HS-27A (cell line): ENCODE measurements around the gene MTHFD1.

Experiments
- DNase-seq: peaks from one replicate; pipeline ENCODE4 v3.0.0-alpha.2; 2012; ENCODE audit warnings: low read depth, missing footprints

The MTHFD1 gene

DNA sequence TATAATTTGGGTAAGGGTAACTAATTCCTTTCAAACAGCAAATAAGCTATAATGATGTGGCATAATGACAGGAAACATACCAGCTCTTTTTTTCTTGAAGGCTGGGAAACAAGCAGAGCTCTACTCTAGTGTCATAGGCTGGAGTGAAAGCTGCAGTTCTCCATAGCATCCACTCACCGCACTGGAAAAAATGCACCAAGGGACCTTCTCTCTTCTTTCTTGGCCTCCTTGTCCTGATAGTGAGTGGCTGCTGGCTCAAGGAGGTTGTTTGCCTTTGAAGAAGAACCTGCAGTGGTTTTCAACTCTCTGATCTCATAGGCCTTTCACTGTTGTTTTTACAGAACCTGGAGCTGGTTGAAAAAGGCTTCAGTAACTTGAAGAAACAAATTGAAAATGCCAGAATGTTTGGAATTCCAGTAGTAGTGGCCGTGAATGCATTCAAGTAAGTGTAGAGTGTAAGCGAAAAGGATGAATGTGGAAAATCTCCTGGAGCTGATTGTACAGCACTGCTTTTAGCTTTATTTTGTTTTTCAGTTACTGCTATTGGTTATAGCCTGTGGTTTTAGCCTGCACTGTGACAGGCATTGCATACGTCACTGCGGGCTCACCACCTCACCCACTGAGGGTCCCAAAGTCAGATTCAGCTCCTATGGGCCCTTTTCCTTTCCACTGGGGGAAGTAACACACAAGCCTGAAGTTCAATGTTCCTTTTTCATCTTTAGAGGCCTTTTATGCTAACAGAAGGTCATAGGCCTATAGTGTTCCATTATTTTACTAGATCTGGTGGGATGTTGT is 59.9 kb downstream of the MTHFD1 start:
- no peak for DNase-seq

DNA sequence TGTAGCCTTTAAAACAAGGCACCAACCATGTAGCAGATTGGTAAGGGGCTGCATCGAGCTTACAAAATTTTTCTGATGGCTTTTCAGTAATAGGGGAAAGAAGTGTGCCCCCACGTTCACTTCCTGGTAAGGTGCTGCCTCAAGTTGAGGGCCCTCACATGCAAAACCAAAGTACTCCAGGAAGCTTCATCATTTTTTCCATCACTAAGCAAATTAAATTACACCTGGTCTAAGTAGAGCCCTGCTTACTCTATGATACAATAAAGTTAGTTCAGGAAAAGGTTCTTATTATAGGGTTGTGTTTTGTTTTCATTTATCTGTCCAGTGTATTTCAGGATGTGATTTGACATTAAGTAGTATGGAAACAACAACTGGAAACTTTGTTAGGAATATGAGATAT is 62.1 kb downstream of the MTHFD1 start:
- no peak for DNase-seq

DNA sequence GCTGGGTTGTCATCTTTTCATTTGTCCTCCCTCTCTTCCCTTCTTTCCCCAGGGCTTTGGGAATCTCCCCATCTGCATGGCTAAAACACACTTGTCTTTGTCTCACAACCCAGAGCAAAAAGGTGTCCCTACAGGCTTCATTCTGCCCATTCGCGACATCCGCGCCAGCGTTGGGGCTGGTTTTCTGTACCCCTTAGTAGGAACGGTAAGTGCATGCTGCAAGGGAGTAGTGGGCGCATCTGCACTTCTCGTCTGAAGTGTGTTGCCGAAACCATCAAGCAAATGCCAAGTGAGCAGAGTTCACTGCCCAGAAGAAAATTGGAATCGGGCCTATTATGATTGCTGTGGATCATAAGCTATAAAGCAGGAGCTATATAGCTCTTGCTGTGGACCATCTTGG is 66.5 kb downstream of the MTHFD1 start:
- no peak for DNase-seq

DNA sequence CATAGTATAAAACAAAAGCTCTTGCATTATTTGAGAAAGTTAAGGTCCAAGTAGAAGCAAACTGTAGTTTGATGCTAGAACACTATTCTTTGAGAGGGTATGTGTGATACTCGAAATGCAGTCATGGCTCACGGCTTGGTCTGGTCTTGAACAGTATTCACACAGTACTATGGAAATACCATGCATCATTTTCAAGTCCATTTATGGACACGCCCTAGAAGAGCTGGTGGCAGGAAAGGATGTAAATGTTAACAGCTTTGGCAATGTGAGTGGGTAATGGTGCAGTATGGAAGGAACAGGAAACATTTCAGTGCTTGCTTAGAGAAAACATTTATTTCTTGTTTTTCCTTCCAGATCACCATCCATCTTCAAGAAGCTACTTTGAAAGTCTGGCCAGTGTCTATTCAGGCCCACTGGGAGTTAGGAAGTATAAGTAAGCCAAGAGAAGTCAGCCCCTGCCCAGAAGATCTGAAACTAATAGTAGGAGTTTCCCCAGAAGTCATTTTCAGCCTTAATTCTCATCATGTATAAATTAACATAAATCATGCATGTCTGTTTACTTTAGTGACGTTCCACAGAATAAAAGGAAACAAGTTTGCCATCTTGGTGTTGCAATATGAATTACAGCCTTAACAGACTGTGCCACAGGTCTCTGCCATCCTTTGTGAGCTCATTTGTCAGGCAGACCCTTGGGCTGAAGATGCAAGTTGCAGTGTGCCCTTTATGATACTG is 71.4 kb downstream of the MTHFD1 start:
- DNase-seq: no peak

- no peak for DNase-seq
Observed at GRCh38 chr14:64461221-64461620, 73.1 kb downstream of the MTHFD1 start.

- DNase-seq: no peak
Observed at GRCh38 chr14:64463195-64463594, 75.0 kb downstream of the MTHFD1 start.

- no peak for DNase-seq
Observed at GRCh38 chr14:64463873-64464272, 75.7 kb downstream of the MTHFD1 start.

GRCh38 chr14:64464651-64465050 is 76.5 kb downstream of the MTHFD1 start:
- no peak for DNase-seq

DNA sequence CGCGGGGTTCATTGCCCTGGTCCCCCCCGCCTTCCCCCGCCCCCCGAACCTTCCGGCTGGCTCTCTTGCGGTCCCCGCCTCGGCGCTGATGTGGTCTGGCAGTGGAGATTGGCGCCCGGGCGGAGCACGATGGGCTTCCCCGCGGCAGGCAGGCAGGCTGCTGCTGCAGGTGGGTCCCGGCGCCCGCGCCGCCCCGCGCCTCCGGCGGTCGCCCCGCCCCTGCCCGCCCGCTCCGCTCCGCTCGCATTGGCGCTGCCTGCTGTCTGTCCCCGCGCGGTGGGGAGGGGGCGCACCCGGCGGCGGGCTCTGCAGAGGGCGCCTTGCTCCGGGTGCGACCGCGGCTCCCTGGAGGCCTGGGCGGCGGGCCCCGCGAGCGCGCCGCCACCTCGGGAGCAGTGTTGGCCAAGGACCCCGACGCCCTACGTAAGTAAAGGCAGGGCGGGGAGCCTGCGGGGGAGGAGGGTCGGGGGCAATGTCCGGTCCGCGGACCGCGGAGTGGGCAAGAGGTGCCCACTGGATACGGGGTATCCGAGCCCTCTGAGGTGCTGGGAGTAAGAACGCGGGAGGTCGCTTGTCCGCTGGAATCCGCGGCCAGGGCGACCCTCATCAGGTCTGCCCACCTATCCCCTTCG is 77.2 kb downstream of the MTHFD1 start, which contains the start of gene AKAP5:
Gene AKAP5, plus strand, starts transcription at position 309 of the 632 bp plus-strand sequence. CDS start 2,896 bp downstream, outside the sequence.
- no peak for DNase-seq

DNA sequence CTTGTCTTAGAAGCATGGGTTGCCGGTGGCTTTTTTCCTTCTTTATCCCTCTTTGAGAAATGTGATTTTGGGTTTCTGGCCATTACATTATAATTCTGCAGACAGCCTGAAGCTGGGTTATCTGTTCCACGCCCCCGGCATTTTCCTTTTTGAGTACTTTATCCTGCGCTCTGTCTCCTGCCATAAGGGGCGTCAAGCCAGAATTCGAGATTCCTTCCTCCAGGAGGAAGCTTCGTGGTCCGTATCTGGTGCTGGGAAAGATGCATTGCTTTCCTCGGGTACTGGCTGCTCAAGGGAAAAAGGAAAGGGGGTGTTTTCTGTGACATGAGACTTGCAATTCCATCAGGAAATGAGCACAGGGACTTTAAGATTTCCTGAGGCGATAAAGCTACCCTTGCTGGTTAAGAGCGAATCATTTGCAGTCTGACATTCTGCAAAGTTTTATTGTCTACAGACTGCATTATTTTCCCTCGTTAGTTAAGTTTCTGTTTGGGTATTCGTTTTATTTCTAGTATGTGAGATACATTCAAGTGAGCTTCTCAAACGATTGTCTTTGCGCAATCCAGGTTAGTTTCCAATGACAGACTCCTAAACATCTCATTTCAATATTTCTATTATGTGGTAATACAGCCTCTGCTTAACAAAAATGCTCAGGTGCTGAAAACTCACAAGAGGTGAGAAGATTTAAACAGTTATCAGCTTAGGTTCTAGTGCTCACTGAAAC is 77.8 kb downstream of the MTHFD1 start:
- no peak for DNase-seq

GRCh38 chr14:64467101-64467500 is 78.9 kb downstream of the MTHFD1 start:
- DNase-seq: no peak

DNA sequence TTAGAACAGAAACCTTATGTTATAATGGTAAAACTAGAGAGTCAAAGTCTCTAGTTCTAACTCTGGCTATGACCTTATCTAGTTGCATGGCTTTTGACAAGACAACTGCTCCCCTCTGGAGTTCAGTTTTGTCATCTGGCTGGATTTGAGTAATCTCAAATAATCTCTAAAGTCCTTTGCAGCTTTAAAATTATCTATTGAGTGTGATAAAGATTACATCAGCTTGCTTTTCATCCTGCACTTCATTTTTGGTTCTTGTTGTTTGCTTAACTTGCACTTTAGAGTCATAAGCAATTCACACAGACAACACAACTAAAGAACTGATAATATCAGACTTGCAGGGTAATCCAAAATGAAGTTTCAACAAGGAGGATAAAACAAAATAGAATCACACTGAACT is 79.4 kb downstream of the MTHFD1 start:
- no peak for DNase-seq

GRCh38 chr14:64468451-64468850 is 80.3 kb downstream of the MTHFD1 start:
- no peak for DNase-seq

DNA sequence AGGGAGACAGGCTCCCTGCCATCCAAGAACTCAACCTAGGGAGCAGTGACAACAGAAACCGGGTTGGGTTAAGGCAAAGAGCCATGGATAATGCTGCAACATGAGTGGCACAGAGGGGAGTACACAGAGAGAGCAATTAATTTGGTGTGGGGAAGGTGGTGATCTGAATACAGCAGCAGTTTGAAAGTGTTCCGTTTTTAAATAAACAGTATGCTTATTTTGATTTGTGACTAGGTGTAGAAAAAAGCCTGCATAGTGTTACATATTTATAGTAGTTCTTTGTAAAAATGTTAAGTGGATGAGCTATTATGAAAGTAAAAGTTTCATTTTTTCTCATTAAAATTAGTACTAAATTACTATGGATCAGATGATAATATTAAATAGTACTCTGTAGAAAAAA is 85.9 kb downstream of the MTHFD1 start:
- DNase-seq: no peak

GRCh38 chr14:64474698-64475097 is 86.5 kb downstream of the MTHFD1 start:
- no peak for DNase-seq

- DNase-seq: no peak
Observed at GRCh38 chr14:64475585-64476273, 87.6 kb downstream of the MTHFD1 start.

- no peak for DNase-seq
Observed at GRCh38 chr14:64476438-64476837, 88.3 kb downstream of the MTHFD1 start.

DNA sequence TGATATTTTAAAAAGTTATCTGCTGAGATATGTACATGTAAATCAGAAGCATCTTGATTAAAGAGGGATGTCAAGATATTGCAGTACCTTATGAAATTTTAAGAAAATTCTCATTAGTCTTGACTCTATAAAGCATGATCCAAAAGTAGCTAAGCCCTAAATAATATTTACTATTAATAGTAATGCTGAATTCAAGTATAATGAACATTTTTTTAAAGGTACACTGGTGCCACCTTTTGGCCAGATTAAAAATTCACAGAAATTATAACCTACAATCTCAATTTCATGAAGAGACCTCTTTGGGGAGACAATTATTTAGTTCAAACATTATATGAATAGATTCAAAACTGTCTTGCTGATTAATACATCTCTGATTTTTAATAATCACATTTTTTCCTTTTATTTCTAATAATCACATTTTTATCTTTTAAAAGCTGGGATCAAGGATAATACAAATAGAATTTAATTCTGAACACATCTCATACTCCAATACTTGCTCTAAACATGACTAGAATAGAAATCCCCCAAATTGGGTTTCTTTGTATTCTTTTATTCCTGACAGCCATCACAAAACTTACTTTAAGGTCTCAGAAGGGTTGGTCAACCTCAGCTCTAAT is 90.6 kb downstream of the MTHFD1 start:
- DNase-seq: no peak

DNA sequence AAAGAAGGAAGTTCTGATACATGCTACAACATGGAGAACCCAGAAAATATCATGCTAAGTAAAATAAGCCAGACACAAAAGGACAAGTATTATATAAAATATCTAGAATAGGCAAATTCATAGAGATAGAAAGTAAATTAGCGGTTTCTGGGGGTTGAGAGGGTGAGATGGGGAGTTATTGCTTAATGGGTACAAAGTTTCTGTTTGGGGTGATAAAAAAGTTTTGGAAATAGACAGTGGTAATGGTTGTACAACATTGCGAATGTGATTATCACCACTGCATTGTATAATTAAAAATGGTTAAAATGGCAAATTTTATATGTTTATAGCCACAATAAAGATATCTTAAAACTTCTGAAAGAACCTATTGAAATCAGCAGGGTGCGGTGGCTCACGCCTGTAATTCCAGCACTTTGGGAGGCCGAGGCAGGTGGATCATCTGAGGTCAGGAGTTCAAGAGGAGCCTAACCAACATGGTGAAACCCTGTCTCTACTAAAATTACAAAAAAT is 100.5 kb downstream of the MTHFD1 start:
- DNase-seq: no peak

- no peak for DNase-seq
Observed at GRCh38 chr14:64491637-64492036, 103.5 kb downstream of the MTHFD1 start.

DNA sequence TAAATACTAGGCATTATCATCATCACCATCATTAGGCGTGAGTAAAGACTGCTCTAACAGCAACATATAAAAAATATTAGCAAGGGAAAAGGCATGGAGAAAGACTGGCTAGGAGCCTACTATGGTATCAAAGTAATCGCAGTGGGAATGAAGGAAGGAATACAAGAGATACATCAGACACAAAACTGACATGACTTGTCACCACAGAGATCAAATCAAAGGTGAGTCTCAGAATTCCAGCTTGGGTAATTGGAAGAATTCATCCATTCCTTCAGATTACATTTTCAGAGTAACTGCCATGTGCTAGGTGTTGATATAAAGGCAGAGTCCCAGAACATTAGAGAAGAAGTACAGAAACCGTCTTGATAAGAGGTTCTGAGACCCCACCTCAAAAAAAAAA is 105.3 kb downstream of the MTHFD1 start:
- DNase-seq: no peak
